Pancreas (tissue), 10 donors: ENCODE results near the gene ANKRD9. TPM values are rescaled to one million over a fixed set of nuclear protein-coding genes. Genes with fewer than 3 reads are reported as not detected.

ENCODE experiments used
- ATAC-seq, 4 donors: fragments of 200-7000 bp; cut with Tn5 transposase; one replicate each; pipeline versions ENCODE4 v1.8.0 to v1.9.1; 2020; ENCODE audit warnings: mild to moderate bottlenecking in 4 of 4, moderate library complexity in 4 of 4
- DNase-seq, 6 donors: peaks; one replicate each; pipeline ENCODE4 v3.0.0-alpha.2; 2020
- FAIRE-seq: peaks from 2 replicates; lab custom pipeline; 2012; peaks lifted over from hg19 to GRCh38; lab: Jason Lieb, UNC
- H3K27ac ChIP-seq, 4 donors: fragments of 200-600 bp; sonication (generic); 1 replicate in 3 of 4; 2 replicates in 1 of 4; pipeline versions ENCODE4 v1.5.0 to v1.8.0; 2020
- H3K27me3 ChIP-seq, 4 donors: fragments of 200-600 bp; one replicate each; pipeline ENCODE4 v1.8.0; 2021
- H3K36me3 ChIP-seq, 3 donors: fragments of 200-600 bp; sonication (generic) in 1 of 3; one replicate each; pipeline versions ENCODE4 v1.5.0 to v1.8.0; 2020 to 2021
- H3K4me1 ChIP-seq, 3 donors: fragments of 200-600 bp; one replicate each; pipeline ENCODE4 v1.8.0; 2021
- H3K4me3 ChIP-seq, 4 donors: fragments of 200-600 bp; sonication (generic) in 2 of 4; one replicate each; pipeline versions ENCODE4 v1.5.0 to v1.8.0; 2020 to 2021
- H3K9me3 ChIP-seq, 4 donors: fragments of 200-600 bp; one replicate each; pipeline ENCODE4 v1.8.0; 2021
- CTCF ChIP-seq, 4 donors: fragments of 200-600 bp; sonication (generic) in 3 of 4; IDR thresholded peaks; one replicate each; pipeline versions ENCODE4 v1.5.0 to v1.8.0; 2021; ENCODE audit warnings: antibody characterized with exemption in 4 of 4
- WGBS, 2 donors: extraction: QIAGEN DNeasy Blood & Tissue Kit; methylation state at CpG; one replicate each; pipeline ENCODE4 v1.1.7; 2013; 5-methylcytosine and 5-hydroxymethylcytosine counted together
- intact Hi-C, 3 donors: fragments of 100-400 bp; cut with DNase I; formaldehyde crosslinking; loops; one replicate each; pipeline versions ENCODE4 v1.11.1 to v1.14.2; 2022
- polyA plus RNA-seq, 2 donors: library from polyadenylated mRNA; stranded (reverse); fragments of 200-250 nt; gene quantifications; one replicate each; pipeline ENCODE4 v1.2.3, GENCODE V29; 2013
- total RNA-seq, 6 donors: library from RNA; stranded (reverse); fragmentation: NEBNext Ultra II Directional in 4 of 6; extraction: Animal tissue kit (Norgen Biotek cat#: 25700) in 4 of 6; gene quantifications; one replicate each; pipeline versions ENCODE4 v1.2.1 to v1.2.4, GENCODE V29; 2021 to 2023
- donor health status: healthy with polysubstance abuse.
- donor health status: DM: no; HTN: no; CAD: no; lungs with moderate emphysema.
- donor health status: DM: no; HTN: no; CAD: no.
- donor health status: control.
- donor health status: control.
- donor health status: Bipolar disorder and iron deficiency.
- donor health status: DM: yes; HTN: yes; CAD: no.
- donor health status: DM: no; HTN: no; CAD: no.
- donor health status: DM: no; HTN: no; CAD: no.
- donor health status: DM: yes; HTN: yes; CAD: no.

Gene ANKRD9
- total and polyA plus RNA-seq, 8 donors, result 5.4 to 14.4 (median 8.5) TPM

GRCh38 chr14:102496958-102497744 lies 12.4 kb downstream of the ANKRD9 start:
- no peak for FAIRE-seq
- no peaks in the 10 kb centered on the region for H3K27me3 ChIP-seq
- no peak for DNase-seq
- H3K9me3 ChIP-seq, result no peaks in the 10 kb centered on the region
- no peak for ATAC-seq
- no peak for TF ChIP-seq CTCF (IDR thresholded peaks at IDR 0.05)
- no peaks in the 10 kb centered on the region for H3K4me1 ChIP-seq
- peaks cover 0 to 7% (median 0%) of the 10 kb centered on the region in 3 donors for H3K36me3 ChIP-seq
- H3K27ac ChIP-seq, result no peak overlapping the region
- intact Hi-C loops, result no loop called here
- no peak overlapping the region for H3K4me3 ChIP-seq
- 93 to 94% methylated on average over 40 to 42 of the region's 42 CpGs for WGBS, 2 donors

DNA sequence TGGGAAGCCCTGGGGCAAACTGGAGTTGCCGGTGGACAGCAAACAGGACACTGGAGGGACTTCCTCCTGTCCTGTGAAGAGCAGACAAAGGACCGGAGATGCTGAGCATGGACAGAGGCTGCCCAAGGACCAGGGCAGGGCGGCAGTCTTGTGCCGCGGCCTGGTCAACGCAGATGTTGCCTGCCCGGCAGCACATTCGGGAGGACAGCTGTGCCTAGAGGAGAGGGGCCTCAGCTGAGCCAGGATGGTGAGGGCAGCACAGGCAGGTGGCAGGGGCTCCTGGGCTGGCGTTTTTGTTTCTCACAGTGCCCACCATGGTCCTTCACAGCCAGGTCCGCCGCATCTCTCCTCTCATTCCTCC lies 13.3 kb downstream of the ANKRD9 start:
- DNase-seq, result no peak
- no peaks in the 10 kb centered on the region for H3K4me1 ChIP-seq
- TF ChIP-seq CTCF (IDR thresholded peaks at IDR 0.05), result no peak
- no peaks in the 10 kb centered on the region for H3K9me3 ChIP-seq
- intact Hi-C loops, result no loop called here
- no peak for ATAC-seq
- 92 to 95% methylated on average over 11 of the region's 11 CpGs for WGBS, 2 donors
- peaks cover 0 to 7% (median 0%) of the 10 kb centered on the region in 3 donors for H3K36me3 ChIP-seq
- no peak for FAIRE-seq
- H3K27me3 ChIP-seq, result no peaks in the 10 kb centered on the region
- no peak overlapping the region for H3K4me3 ChIP-seq
- H3K27ac ChIP-seq, result no peak overlapping the region

DNA sequence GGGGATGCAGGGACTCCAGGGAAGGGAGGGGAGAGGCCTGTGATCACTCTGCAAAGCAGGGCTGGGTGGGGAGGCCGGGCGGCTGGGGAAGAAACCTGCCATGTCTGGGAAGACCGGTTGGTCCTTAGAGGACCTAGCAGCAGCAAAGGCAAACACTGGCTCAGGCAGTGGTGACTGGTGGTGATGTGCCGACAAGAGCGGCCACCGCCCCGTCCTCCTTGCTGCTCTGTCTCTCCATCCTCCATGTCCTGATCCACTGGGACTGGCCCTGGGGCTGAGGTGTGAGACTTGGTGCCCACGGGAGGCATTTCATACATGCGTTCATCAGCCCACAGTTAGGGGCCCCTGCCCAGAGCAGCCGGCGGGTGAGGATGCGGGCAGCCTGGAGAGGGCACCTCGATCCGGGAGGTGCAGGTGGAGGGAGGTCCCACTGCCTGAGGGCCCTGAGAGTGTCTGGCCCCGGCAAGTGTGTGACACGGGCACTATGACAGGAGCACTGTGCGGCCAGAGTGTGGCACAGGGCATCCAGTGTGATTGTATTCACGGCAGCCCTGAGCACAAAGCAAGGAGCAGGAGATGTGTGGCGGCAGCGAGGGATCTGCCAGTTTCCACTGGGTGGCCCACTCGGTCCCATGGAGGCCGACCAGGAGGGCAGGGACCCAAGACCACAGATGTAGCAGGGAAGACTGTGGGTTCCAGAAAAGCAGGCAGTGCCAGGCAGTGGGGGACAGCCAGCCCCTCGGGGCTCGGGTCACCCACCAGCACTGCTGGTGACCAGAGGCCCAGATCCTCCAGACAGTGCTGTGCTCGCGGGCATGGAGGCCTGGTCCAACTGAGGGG lies 13.9 kb downstream of the ANKRD9 start:
- H3K4me1 ChIP-seq, result no peaks in the 10 kb centered on the region

DNA sequence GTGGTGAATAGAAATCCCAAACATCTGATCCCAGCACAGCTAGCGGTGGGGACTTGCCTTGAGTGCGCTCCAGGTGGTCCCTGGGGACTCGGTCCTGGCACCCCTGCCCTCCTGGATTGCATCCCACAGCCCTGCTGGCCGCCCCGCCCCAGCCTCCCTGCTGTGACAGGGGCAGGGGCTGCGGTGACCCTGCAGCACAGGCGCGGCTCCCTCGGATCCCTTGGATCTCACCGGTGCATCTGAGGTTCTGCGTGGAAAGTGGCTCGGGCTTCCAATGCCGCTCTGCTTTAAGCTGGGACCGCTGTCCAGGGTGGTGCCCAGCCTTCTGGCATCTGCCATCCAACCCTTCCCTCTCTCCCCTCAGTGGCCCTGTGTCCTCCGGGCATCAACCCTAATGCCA lies 16.0 kb downstream of the ANKRD9 start:
- WGBS, 2 donors, result 94 to 95% methylated on average over 15 of the region's 15 CpGs
- Histone ChIP-seq H3K4me3 (no peak overlapping the region), H3K9me3 (no peaks in the 10 kb centered on the region), H3K4me1 (no peaks in the 10 kb centered on the region), H3K27ac (no peak overlapping the region), H3K27me3 (no peaks in the 10 kb centered on the region), H3K36me3 (peaks cover 0 to 6% (median 0%) of the 10 kb centered on the region in 3 donors)
- TF ChIP-seq CTCF (IDR thresholded peaks at IDR 0.05), result no peak
- ATAC-seq (no peak), DNase-seq (peak in 1 of 6 donors; percentile 40), FAIRE-seq (no peak)
- intact Hi-C loops, result no loop called here

More for the DNA sequence above, 13.9 kb downstream of the ANKRD9 start:
- Histone ChIP-seq H3K27me3 (no peaks in the 10 kb centered on the region), H3K4me3 (no peak overlapping the region), H3K27ac (no peak overlapping the region), H3K36me3 (peaks cover 0 to 7% (median 0%) of the 10 kb centered on the region in 3 donors), H3K9me3 (no peaks in the 10 kb centered on the region)
- FAIRE-seq (no peak), DNase-seq (no peak), ATAC-seq (no peak)
- TF ChIP-seq CTCF (IDR thresholded peaks at IDR 0.05), result no peak
- 91 to 95% methylated on average over 26 of the region's 26 CpGs for WGBS, 2 donors
- intact Hi-C loops, result no loop called here
